ENCODE data around the gene RPL18.

Gene RPL18

DNA sequence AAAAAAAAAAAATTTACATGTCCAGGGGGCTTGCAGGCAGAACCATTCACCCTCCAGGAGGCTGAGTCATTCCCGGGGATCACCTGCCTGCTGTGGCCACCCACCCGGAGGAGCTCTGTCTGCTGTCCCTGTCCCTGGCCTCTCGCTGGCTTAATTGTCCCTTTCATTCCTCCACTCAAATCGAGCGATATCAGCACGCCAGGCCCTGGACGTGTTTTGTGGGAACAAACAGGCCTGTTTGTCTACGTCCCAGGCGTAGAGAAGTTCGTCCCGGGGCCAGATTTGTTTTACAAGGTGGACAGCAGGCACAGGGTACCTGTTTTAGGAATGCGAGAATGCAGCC lies 45.8 kb downstream of the RPL18 start:
- DNase-seq, result no peak

DNA sequence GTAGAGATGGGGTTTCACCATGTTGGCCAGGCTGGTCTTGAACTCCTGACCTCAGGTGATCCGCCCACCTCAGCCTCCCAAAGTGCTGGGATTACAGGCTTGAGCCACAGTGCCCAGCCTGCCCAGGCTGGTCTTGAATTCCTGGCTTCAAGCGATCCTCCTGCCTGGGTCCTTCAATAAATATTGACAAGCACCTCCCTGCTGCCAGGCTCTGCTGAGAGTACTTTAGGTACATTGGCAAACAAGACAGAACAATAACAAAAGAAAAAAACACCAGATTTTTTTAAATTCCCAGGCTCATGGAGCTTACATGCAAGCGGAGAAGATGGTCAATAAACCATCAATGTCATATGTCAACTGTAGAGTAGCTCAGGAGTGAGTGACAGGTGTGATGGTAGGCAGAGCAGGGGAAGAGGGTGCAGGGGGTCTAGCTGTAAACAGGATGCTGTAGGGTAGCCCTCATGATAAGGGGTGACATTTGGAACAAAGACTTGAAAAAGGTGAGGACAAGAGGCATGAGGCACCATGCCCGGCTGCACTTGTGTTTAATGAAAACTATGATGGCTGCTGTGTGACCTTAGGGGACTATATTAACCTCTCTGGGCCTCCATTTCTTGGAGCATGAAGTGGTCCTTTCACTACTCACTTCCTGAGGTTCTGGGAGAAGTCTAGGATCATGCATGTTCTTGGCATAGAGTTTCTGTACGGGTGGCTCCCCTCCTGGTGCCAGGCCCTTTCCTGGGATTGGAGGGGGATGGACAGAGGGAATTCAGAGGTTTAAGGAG lies 47.4 kb downstream of the RPL18 start:
- DNase-seq, result no peak

DNA sequence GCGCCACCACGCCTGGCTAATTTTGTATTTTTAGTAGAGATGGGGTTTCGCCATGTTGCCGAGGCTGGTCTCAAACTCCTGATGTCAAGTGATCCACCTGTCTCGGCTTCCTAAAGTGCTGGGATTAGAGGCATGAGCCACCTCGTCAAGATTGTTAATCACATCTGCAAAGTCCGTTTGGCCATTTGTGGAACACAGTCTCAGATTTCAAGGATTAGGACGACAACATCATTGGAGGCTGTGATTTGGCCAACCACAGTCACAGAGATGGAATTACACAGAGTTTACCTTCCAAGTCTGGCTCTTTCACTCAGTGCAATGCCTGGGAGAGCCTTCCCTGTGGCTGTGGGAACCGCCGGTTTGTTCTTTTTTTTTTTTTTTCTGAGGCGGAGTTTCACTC lies 49.2 kb downstream of the RPL18 start:
- DNase-seq, result no peak

DNA sequence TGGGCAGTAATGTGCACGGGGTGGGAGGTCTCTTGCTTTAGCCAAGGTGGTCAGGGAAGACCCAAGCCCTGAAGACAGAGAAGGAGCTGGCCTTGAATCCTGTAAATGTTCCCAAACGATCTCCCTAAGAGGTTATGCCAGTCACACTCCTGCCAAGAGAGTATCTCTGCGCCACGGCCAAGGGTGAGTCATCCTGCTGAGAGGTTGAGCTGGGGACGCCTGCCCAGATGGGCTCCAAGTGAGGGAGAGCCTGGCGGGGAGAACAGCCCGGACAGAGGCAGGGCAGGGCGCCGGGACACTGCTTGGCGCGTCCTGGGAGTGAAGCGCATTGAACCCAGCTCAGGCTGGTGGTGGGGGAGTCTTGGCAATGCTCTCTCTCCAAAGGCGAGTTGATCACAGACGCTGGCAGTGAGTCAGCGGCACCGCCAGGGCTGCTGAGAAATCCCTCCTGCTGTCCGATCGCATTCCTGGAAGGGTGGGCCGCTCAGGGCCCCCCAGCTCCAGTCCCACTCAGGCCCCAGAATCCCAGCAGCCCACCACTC lies 50.6 kb downstream of the RPL18 start:
- DNase-seq, result peak; percentile 83

All from amniotic stem cell (primary cell).